Breast epithelium (tissue), 3 donors: Measurements from ENCODE around the gene GRK5.

Source experiments
- POLR2A ChIP-seq: fragments of 450-650 bp; IDR thresholded peaks from one replicate; pipeline ENCODE4 v1.6.1; 2016; ENCODE audit warnings: antibody characterized with exemption, mild to moderate bottlenecking, moderate library complexity
- TF ChIP-seq, protein P1 (sequence below), 3 donors: fragments of 450-650 bp; IDR thresholded peaks; one replicate each; pipeline ENCODE4 v1.5.1; 2016 to 2017; ENCODE audit warnings: antibody characterized with exemption in 3 of 3, mild to moderate bottlenecking in 3 of 3, moderate library complexity in 3 of 3

DNA sequence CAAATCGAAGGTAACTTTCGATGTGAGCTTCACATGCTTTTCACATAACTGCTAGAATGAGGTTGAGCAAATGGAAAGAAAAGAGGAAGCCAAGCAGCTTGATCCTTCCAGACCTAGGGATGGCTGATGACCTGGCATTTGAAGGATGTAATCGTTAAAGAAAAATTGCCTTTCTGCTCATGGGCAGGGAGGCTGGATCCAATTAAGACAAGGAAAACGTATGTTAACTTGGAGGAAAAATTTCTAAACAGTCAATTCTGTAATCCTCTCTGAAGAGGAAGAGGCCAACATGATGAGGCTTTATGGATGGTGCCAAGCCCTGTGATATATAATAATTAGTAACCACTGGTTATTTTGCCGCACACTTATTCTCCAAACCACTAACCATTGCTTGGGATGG, 12.5 kb downstream of the GRK5 start:
- TF ChIP-seq, protein P1, sequence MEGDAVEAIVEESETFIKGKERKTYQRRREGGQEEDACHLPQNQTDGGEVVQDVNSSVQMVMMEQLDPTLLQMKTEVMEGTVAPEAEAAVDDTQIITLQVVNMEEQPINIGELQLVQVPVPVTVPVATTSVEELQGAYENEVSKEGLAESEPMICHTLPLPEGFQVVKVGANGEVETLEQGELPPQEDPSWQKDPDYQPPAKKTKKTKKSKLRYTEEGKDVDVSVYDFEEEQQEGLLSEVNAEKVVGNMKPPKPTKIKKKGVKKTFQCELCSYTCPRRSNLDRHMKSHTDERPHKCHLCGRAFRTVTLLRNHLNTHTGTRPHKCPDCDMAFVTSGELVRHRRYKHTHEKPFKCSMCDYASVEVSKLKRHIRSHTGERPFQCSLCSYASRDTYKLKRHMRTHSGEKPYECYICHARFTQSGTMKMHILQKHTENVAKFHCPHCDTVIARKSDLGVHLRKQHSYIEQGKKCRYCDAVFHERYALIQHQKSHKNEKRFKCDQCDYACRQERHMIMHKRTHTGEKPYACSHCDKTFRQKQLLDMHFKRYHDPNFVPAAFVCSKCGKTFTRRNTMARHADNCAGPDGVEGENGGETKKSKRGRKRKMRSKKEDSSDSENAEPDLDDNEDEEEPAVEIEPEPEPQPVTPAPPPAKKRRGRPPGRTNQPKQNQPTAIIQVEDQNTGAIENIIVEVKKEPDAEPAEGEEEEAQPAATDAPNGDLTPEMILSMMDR (IDR thresholded peaks at IDR 0.05) = no peak
- no peak for TF ChIP-seq POLR2A
